Activated naive CD4-positive, alpha-beta T cell treated with anti-CD3 and anti-CD28 coated beads, Interleukin-2, amount 50 U/mL, for 24 hours (primary cell): ENCODE results near the gene ECHDC3.

Experiments used
- H3K27ac Mint-ChIP-seq: one replicate; pipeline ENCODE4 v1.8.0; 2021; ENCODE audit warnings: mild to moderate bottlenecking, mixed read lengths
- H3K27me3 Mint-ChIP-seq: one replicate; pipeline ENCODE4 v1.8.0; 2021; ENCODE audit warnings: mixed read lengths
- H3K36me3 Mint-ChIP-seq: one replicate; pipeline ENCODE4 v1.8.0; 2021; ENCODE audit warnings: mixed read lengths
- H3K4me1 Mint-ChIP-seq: one replicate; pipeline ENCODE4 v1.8.0; 2021; ENCODE audit warnings: mixed read lengths
- H3K4me3 Mint-ChIP-seq: one replicate; pipeline ENCODE4 v1.8.0; 2021; ENCODE audit warnings: mild to moderate bottlenecking, mixed read lengths
- H3K9me3 Mint-ChIP-seq: one replicate; pipeline ENCODE4 v1.8.0; 2021; ENCODE audit warnings: mixed read lengths

The ECHDC3 gene

DNA sequence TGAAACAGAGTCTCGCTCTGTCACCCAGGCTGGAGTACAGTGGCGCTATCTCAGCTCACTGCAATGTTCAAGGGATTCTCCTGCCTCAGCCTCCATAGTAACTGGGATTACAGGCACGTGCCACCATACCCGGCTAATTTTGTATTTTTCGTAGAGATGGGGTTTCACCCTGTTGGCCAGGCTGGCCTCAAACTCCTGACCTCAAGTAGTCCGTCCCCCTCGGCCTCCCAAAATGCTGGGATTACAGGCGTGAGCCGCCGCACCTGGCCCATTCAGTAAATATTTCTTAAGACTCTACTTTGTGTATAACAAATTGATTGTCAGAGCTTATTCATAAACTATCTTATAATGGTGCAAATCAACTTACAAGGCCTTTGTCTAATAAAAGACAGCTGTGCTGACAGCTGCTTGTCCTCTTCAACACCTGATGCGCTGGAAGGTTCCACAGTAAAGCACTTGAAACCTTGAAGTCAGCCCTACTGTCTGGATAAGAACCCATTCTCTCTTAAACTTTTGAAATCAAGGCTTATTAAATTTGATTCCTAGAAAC, 14.7 kb downstream of the ECHDC3 start:
- no peaks in the 10 kb centered on the region for H3K27me3 Mint-ChIP-seq
- H3K9me3 Mint-ChIP-seq: no peaks in the 10 kb centered on the region
- peaks cover 5% of the 10 kb centered on the region for H3K4me1 Mint-ChIP-seq
- H3K4me3 Mint-ChIP-seq: no peak overlapping the region
- no peak overlapping the region for H3K27ac Mint-ChIP-seq
- H3K36me3 Mint-ChIP-seq: no peaks in the 10 kb centered on the region

DNA sequence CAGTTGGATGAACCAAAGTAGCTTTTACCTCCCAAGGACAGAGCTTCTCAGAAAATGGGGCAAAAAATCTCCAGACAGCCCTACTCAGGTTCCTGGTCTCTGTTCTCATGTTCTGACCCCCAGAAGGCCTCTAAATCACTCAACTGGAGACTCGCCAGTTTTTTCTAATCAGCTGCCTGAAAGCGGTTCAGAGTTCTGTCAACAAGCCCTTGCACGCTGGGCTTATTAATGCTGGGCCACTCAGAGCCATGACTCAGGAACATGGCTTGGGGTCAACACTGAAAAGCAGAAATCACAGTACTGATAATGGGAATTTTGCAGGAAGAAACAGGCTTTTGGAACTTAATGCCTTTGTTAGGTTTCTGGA, 15.3 kb downstream of the ECHDC3 start:
- no peaks in the 10 kb centered on the region for H3K9me3 Mint-ChIP-seq
- no peak overlapping the region for H3K27ac Mint-ChIP-seq
- H3K4me1 Mint-ChIP-seq: peaks cover 5% of the 10 kb centered on the region
- H3K27me3 Mint-ChIP-seq: no peaks in the 10 kb centered on the region
- no peak overlapping the region for H3K4me3 Mint-ChIP-seq
- no peaks in the 10 kb centered on the region for H3K36me3 Mint-ChIP-seq

DNA sequence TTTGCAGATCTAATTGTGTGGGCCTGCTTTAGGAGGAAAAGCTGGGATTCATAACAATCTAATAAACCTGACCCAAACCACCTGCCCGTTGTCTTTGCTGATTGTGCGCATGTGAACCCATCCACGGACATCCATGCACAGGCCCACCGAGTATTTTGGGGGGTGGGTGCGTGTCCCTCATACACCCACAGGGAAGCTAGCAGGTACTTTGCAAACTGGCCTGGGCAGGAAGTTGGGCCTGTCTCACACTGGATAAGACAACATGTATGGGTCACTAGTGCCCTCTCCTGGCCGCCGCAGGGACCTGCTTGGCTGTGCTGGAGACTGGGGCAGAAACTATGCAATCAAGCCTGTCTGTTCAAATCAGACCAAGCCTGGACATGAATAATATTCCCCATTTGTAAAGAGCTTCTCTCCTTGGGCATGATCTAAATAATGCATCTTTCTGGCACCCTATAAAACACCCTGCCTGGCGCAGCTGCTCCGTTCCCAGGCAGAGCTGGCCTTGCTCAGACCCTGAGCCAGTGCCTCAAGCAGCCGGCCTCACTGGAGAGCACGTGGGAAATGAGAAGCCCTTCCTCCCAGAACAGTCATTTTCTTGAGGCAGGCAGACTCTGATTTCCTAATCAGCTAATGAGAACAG, 15.8 kb downstream of the ECHDC3 start:
- H3K9me3 Mint-ChIP-seq: no peaks in the 10 kb centered on the region
- H3K4me1 Mint-ChIP-seq: peaks cover 5% of the 10 kb centered on the region
- H3K36me3 Mint-ChIP-seq: no peaks in the 10 kb centered on the region
- H3K27me3 Mint-ChIP-seq: no peaks in the 10 kb centered on the region
- no peak overlapping the region for H3K27ac Mint-ChIP-seq
- no peak overlapping the region for H3K4me3 Mint-ChIP-seq

DNA sequence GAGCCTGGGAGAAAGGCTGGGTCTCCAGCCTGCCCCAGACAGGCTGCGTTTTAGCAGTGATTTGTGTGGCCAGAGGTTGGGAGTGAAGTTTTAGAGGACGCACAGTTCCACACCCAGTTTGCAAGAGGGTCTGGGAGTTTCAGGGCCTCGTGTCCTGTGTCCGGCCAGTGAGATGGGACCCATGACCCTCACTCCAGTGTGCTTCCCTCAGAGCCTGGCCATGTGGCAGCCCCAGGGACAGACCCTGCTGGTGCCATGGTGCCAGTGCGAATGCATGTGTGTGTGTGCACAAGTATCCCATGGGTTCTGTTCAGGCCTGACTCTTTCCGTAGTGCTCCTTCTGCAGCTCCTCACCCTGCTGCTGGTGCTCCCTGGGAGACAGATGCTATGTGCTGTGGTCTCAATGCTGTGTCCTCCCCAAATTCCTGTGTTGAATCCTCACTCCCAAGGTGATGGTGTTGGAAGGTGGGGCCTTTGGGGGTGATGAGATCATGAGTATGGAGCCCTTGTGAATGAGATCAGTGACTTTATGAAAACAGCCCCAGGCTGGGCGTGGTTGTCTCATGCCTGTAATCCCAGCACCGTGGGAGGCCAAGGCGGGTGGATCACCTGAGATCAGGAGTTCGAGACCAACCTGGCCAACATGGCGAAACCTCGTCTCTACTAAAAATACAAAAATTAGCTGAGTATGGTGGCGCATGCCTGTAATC, 16.5 kb downstream of the ECHDC3 start:
- Mint-ChIP-seq H3K27ac (no peak overlapping the region), H3K27me3 (no peaks in the 10 kb centered on the region), H3K9me3 (no peaks in the 10 kb centered on the region), H3K4me1 (peaks cover 5% of the 10 kb centered on the region), H3K36me3 (no peaks in the 10 kb centered on the region), H3K4me3 (no peak overlapping the region)

DNA sequence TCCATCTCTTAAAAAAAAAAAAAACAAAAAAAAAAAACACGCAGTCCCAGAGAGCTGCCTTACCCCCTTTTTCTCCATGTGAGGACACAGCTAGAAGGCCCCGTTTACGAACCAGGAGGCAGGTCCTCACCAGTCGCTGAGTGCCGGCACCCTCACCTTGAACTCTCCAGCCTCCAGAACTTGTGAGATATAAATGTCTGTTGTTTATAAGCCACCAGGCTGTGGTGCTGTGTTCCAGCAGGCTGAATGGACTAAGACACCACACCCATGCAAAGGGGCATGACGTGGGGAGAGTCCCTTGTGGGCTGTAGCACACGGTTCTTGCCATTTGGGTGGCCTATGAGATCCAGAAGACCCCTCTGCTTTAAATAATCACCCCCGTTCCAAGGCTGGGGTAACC, 17.2 kb downstream of the ECHDC3 start:
- H3K27me3 Mint-ChIP-seq: no peaks in the 10 kb centered on the region
- no peaks in the 10 kb centered on the region for H3K36me3 Mint-ChIP-seq
- no peaks in the 10 kb centered on the region for H3K9me3 Mint-ChIP-seq
- H3K4me1 Mint-ChIP-seq: peaks cover 5% of the 10 kb centered on the region
- no peak overlapping the region for H3K4me3 Mint-ChIP-seq
- no peak overlapping the region for H3K27ac Mint-ChIP-seq

DNA sequence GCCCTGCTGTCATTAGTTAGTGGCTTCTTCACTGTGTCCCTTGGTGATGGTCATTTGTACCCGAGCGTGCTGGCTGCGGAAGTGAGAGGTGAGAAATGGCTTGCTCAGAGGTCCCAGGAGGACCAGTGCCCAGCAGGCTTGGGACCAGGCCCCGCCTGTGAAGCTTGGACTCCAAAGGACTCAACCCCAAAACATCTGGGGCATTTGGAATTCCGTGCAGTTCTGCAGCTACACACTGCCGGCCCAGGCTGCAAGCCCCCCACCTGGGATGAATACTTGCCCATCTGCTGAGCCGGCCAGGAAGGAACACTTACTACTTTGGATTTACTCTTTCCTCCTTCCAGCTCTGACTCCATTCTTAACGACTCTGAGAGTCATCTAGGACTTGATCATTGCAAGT, 18.0 kb downstream of the ECHDC3 start:
- no peak overlapping the region for H3K27ac Mint-ChIP-seq
- no peaks in the 10 kb centered on the region for H3K27me3 Mint-ChIP-seq
- H3K9me3 Mint-ChIP-seq: no peaks in the 10 kb centered on the region
- no peak overlapping the region for H3K4me3 Mint-ChIP-seq
- H3K36me3 Mint-ChIP-seq: no peaks in the 10 kb centered on the region
- H3K4me1 Mint-ChIP-seq: peaks cover 5% of the 10 kb centered on the region

DNA sequence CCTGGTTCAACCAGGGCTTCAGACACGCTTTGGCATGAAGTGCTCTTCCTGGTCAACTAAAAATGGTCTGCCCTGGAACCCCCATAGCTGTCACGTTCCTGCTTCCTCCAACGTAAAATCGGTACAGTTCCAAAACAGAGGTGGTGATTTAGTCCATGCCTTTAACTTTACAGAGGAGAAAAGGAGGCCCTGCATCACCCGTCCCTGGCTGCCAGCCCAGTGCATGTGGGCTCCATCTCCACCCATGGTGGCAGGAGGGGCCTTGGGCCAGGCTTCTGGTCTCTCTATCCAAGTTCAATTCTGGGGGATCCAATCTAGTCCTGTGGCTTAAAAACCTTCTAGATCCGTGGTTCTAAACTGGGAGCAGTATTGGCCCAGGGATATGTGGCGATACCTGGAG, 18.7 kb downstream of the ECHDC3 start:
- Mint-ChIP-seq H3K27me3 (no peaks in the 10 kb centered on the region), H3K9me3 (no peaks in the 10 kb centered on the region), H3K27ac (no peak overlapping the region), H3K4me1 (peaks cover 5% of the 10 kb centered on the region), H3K36me3 (no peaks in the 10 kb centered on the region), H3K4me3 (no peak overlapping the region)

DNA sequence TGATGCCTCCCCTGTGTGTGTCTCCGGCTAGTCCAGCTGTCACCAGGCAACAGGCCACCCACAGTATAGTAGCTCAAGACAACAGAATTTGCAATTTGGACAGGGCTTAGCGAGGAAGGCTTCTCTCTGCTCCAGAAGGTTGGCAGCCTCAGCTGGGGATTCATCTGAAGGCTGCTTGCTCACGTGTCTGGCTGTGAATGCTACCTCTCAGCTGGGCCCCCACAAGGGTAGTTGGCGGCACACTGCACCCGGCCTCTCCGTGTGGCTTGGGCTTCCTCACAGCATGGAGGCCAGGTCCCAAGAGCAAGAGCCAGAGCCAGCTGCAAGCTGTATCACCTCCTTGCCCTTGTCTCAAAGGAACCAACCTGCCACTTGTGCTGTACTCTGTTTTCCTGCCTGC, 19.2 kb downstream of the ECHDC3 start:
- H3K27me3 Mint-ChIP-seq: no peaks in the 10 kb centered on the region
- no peak overlapping the region for H3K27ac Mint-ChIP-seq
- H3K4me3 Mint-ChIP-seq: no peak overlapping the region
- H3K9me3 Mint-ChIP-seq: no peaks in the 10 kb centered on the region
- no peaks in the 10 kb centered on the region for H3K36me3 Mint-ChIP-seq
- peaks cover 5% of the 10 kb centered on the region for H3K4me1 Mint-ChIP-seq

DNA sequence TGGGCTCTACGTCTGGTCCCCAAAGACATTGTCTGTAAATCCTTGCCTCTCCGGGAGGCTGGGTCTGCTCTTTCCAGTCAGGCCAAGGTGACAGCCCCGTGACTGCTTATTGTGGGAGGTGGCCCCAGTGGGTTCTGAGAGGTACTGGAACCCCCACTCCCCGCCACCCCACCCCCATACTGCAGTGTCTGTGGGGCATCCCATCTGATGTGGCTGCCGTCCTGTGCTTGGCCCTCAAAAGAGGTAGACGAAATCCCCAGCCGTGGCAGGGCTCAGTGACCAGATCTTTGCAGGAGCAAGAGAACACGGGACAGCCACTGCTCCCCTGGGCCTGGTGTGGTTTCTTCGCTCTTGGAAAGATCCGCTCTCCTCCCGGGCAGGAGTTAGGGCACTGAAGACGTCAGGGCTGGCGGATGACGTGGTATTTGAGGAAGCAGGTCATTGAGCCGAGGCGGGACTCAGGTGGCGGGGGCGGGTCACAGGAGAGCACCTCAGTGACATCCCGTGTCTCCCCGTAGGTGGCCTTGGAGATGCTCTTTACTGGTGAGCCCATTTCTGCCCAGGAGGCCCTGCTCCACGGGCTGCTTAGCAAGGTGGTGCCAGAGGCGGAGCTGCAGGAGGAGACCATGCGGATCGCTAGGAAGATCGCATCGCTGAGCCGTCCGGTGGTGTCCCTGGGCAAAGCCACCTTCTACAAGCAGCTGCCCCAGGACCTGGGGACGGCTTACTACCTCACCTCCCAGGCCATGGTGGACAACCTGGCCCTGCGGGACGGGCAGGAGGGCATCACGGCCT, 20.7 kb downstream of the ECHDC3 start:
- H3K4me3 Mint-ChIP-seq: no peak overlapping the region
- H3K36me3 Mint-ChIP-seq: no peaks in the 10 kb centered on the region
- H3K4me1 Mint-ChIP-seq: peaks cover 2% of the 10 kb centered on the region
- no peaks in the 10 kb centered on the region for H3K9me3 Mint-ChIP-seq
- H3K27me3 Mint-ChIP-seq: no peaks in the 10 kb centered on the region
- no peak overlapping the region for H3K27ac Mint-ChIP-seq

DNA sequence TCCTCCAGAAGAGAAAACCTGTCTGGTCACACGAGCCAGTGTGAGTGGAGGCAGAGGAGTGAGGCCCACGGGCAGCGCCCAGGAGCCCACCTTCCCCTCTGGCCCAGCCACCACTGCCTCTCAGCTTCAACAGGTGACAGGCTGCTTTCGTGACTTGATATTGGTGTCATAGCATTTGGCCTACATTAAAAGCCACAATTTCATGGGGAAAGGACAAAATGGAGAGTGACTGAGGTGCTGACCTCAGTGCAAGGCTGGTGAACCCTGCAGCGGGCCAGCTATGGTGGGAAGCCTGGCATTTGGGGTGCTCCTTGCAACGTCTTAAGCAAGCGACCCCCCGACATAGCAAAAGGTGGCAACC, 21.3 kb downstream of the ECHDC3 start:
- no peaks in the 10 kb centered on the region for H3K27me3 Mint-ChIP-seq
- no peaks in the 10 kb centered on the region for H3K9me3 Mint-ChIP-seq
- no peak overlapping the region for H3K4me3 Mint-ChIP-seq
- no peaks in the 10 kb centered on the region for H3K4me1 Mint-ChIP-seq
- H3K27ac Mint-ChIP-seq: no peak overlapping the region
- no peaks in the 10 kb centered on the region for H3K36me3 Mint-ChIP-seq

DNA sequence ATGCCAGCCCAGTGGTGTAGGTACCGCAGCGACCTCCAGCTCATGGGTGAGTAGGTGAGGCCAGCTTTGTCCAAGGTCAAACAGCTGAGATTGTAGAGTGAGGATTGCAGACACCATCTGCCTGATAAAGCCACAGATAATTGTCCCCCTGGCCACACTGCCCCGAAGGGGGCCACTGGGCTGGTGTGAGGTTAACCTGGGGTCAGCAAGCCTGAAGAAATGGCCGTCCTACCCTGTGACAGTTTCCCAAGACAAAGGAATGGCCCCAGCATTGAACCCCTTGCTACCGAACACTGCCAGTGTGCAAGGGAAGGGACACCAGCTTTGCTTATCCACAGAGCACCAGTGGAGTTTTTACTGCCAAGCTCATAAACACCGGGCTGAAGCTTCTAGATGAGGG, 23.0 kb downstream of the ECHDC3 start:
- Mint-ChIP-seq H3K36me3 (no peaks in the 10 kb centered on the region), H3K27me3 (no peaks in the 10 kb centered on the region), H3K27ac (no peak overlapping the region), H3K4me1 (no peaks in the 10 kb centered on the region), H3K4me3 (no peak overlapping the region), H3K9me3 (no peaks in the 10 kb centered on the region)

DNA sequence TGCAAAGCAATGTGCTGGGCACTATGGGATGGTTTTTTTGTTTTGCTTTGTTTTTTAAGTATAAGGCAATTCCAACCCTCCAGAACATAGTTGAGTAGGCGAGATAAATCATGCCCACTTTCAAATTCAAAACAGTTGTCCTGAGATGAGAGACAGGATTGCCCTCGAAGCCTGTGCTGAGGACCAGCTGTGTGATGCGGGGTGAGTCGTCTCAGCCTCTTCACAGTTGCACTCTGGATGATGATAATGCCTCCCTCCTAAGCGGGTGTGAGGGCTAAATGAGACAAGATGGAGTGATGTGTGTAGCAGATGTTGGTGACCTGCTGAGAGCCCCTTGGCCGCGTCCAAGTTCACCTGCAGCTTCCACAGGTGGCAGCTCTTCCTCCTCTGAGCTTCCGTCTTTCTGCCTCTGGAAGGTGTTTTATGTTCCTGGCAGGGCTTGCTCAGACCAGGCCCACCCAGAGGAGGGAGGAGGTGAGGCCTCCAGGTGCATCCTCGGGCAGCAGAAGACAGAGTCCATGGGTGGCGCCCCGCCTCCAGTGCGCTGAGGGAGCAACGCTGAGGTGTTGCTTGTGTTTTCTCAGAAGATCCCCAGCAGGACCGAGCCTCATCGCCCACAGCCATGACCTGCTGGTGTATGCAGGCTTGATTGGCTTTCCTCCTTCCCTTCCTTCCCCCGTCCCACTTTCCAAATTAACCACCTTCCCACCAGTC, 30.6 kb downstream of the ECHDC3 start:
- no peaks in the 10 kb centered on the region for H3K9me3 Mint-ChIP-seq
- no peak overlapping the region for H3K27ac Mint-ChIP-seq
- H3K4me1 Mint-ChIP-seq: no peaks in the 10 kb centered on the region
- no peak overlapping the region for H3K4me3 Mint-ChIP-seq
- H3K36me3 Mint-ChIP-seq: no peaks in the 10 kb centered on the region
- peaks cover 2% of the 10 kb centered on the region for H3K27me3 Mint-ChIP-seq

DNA sequence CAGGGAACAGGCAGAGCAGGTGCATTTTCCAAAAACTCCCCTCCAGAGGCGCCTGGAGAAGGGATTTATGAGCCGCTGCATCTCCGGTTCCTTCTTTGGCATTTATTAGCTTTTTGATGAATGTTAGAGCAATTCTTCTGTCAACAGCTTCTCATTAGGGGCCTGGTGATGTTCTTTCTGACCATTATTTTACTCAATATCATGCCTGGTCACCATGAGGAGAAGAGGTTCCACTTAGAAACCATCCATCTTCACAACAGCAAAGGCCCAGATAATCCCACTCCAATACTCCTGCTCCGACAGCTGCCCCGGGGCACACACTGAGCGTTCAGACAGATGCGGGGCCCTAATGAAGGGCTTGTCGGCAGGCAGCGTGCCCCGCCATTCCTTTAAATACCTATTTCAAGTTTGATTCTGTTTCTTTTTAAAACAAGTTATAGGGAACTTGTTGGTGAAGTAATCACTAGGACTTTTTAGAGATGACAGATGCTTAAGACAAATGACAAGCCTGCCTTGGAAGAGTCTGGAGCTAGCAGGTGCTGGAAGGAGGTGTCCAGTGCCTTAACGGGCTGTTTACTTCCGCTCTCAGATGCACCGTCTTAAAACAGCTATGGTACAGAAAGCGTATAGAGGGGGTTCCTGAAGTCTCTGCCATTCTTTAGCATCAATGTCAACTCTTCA, 31.7 kb downstream of the ECHDC3 start:
- Mint-ChIP-seq H3K36me3 (no peaks in the 10 kb centered on the region), H3K9me3 (no peaks in the 10 kb centered on the region), H3K27ac (no peak overlapping the region), H3K4me1 (no peaks in the 10 kb centered on the region), H3K27me3 (peaks cover 2% of the 10 kb centered on the region), H3K4me3 (no peak overlapping the region)

DNA sequence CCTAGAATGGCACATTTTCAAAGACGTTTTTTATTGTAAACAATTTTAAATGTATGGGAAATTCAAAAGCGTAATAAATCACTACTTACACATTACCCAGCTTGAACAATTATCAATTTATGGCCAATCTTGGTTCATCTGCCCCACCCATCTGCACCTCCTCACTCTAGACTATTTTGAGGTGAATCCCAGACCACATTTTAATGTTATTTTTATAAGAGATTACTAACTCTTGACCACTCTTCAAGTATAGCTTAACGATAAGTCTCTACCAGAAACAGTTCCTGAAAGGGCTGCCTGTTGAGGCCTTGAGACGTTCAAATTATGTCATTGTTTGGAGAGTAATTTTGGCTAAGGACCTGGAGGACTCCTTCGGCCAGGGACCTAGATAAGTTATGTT, 33.2 kb downstream of the ECHDC3 start:
- H3K4me3 Mint-ChIP-seq: no peak overlapping the region
- no peak overlapping the region for H3K27ac Mint-ChIP-seq
- H3K27me3 Mint-ChIP-seq: peaks cover 2% of the 10 kb centered on the region
- no peaks in the 10 kb centered on the region for H3K4me1 Mint-ChIP-seq
- no peaks in the 10 kb centered on the region for H3K9me3 Mint-ChIP-seq
- H3K36me3 Mint-ChIP-seq: no peaks in the 10 kb centered on the region

DNA sequence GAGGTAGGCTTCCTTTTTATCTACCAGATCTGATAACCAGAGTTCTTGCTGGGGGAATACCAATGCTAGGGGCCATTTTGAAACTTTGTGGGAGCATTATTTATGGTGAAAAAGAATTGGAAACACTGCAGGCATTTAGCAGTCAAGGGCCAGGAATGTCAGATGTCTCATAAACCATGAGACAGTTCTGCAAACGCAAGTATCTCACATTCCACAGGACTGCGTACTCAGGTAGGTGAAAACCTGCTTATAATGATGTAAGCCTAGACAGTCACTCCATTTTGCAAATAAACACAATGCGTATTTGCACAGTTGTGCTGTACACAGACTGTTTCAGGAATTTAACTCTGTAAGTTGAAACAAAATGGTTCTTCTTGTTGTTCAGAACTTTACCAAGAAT, 33.9 kb downstream of the ECHDC3 start:
- no peaks in the 10 kb centered on the region for H3K9me3 Mint-ChIP-seq
- H3K27ac Mint-ChIP-seq: no peak overlapping the region
- no peak overlapping the region for H3K4me3 Mint-ChIP-seq
- no peaks in the 10 kb centered on the region for H3K27me3 Mint-ChIP-seq
- H3K4me1 Mint-ChIP-seq: no peaks in the 10 kb centered on the region
- H3K36me3 Mint-ChIP-seq: no peaks in the 10 kb centered on the region
